ENCODE measurements around the gene ZNRF1.
A peak's percentile ranks its signal among the peaks of the same experiment; 100 is the strongest.
"Not testable (repeated sequence)": the region's sequence is repeated elsewhere in the genome, so short reads cannot be mapped to it uniquely, and the experiment has no call there.

Gene ZNRF1

DNA sequence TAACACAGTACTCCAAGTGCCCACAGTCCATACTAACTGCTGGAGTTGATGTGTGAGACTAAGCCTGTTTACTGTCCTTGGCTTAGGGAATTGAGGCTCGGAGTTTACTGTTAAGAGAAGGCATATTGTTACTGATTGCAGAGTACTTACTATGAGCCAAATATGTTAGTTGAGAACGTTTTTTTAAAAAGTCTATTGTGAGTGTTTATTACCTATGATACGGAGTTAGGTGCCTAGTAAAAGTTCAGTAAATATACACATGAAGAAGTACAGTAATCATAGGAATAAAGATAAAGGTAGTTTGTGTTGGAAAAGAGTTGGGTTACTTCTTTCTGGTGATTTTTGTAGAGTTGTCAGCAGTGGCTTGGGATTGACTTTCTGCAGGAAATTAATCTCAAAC is 25.4 kb downstream of the ZNRF1 start:
- TF ChIP-seq, protein P1, sequence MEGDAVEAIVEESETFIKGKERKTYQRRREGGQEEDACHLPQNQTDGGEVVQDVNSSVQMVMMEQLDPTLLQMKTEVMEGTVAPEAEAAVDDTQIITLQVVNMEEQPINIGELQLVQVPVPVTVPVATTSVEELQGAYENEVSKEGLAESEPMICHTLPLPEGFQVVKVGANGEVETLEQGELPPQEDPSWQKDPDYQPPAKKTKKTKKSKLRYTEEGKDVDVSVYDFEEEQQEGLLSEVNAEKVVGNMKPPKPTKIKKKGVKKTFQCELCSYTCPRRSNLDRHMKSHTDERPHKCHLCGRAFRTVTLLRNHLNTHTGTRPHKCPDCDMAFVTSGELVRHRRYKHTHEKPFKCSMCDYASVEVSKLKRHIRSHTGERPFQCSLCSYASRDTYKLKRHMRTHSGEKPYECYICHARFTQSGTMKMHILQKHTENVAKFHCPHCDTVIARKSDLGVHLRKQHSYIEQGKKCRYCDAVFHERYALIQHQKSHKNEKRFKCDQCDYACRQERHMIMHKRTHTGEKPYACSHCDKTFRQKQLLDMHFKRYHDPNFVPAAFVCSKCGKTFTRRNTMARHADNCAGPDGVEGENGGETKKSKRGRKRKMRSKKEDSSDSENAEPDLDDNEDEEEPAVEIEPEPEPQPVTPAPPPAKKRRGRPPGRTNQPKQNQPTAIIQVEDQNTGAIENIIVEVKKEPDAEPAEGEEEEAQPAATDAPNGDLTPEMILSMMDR (IDR thresholded peaks at IDR 0.05; ENCODE audit: control insufficient read depth, insufficient read depth, low read depth, low read length, missing control alignments) = no peak
- no peak for DNase-seq (ENCODE audit: low read depth)
- H3K4me3 ChIP-seq (ENCODE audit: control insufficient read depth, low read depth, low read length) = no peak overlapping the region

DNA sequence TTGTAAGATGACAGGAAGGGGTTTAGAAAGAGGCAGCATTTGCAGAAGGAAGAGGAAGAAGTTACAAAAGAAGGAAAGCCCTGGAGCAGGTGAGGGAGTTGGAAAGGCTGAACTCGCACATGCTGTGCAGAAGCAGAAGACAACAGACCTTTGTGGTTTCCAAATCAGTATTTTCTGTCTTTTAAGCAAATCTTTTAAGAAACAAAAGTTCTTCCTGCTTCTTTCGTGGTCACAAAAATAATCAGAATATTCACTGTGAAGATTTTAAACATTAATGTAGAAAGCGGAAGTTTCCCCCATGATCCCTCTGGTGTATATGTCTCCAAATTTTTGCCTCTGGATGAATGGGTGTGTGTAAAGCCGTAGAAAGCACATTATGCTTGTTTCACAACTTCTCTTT is 25.8 kb downstream of the ZNRF1 start:
- no peak overlapping the region for H3K4me3 ChIP-seq (ENCODE audit: control insufficient read depth, low read depth, low read length)
- TF ChIP-seq, protein P1 (IDR thresholded peaks at IDR 0.05; ENCODE audit: control insufficient read depth, insufficient read depth, low read depth, low read length, missing control alignments) = no peak
- DNase-seq (ENCODE audit: low read depth) = no peak

DNA sequence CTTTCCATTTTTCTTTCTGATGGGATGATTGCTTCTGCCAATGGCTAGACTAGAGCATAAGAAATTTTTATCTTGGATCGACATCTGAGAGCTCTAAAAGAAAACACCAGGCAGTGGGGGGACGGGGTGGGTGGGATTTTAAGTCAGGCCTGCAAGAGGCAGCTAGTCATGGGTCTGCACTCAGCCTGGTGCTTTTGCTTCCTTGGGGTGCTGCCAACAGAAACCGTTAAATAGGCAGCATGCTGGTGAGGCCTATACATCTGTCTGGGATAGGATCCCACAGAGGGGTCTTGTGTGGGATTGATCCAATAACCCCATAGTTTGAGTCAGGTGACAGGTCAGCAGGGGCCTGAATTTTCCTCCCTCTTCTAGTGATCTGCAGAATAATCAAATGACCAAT is 26.9 kb downstream of the ZNRF1 start:
- TF ChIP-seq, protein P1 (IDR thresholded peaks at IDR 0.05; ENCODE audit: control insufficient read depth, insufficient read depth, low read depth, low read length, missing control alignments) = no peak
- no peak overlapping the region for H3K4me3 ChIP-seq (ENCODE audit: control insufficient read depth, low read depth, low read length)
- no peak for DNase-seq (ENCODE audit: low read depth)

GRCh38 chr16:75026239-75026891 is 27.5 kb downstream of the ZNRF1 start:
- DNase-seq (ENCODE audit: low read depth) = peak; percentile 88

DNA sequence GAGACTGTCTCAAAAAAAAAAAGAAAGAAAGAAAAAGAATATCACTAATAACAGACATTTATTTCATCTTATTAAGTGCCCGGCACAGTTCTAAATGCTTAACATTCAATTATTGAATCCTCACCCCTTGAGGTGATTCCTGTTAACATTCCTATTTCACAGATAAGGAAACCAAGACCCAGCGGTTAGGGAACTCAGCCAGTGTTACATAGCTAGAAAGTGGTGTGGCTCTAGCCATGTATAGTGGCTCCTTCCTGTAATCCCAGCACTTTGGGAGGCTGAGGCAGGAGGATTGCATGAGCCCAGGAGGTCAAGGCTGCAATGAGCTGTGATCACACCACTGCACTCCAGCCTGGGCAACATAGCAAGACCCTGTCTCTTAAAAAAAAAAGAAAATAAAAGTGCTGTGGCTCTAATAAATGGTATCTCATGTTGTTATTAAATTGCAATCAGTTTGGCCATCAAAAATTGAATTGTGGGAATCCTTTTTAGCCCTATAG is 28.1 kb downstream of the ZNRF1 start:
- DNase-seq (ENCODE audit: low read depth) = no peak
- no peak overlapping the region for H3K4me3 ChIP-seq (ENCODE audit: control insufficient read depth, low read depth, low read length)
- TF ChIP-seq, protein P1 (IDR thresholded peaks at IDR 0.05; ENCODE audit: control insufficient read depth, insufficient read depth, low read depth, low read length, missing control alignments) = no peak

More at GRCh38 chr16:75026239-75026891, 27.5 kb downstream of the ZNRF1 start:
- H3K4me3 ChIP-seq (ENCODE audit: control insufficient read depth, low read depth, low read length) = not testable (repeated sequence)

- TF ChIP-seq, protein P1 (IDR thresholded peaks at IDR 0.05; ENCODE audit: control insufficient read depth, insufficient read depth, low read depth, low read length, missing control alignments) = no peak
- no peak overlapping the region for H3K4me3 ChIP-seq (ENCODE audit: control insufficient read depth, low read depth, low read length)
- no peak for DNase-seq (ENCODE audit: low read depth)
Measured at GRCh38 chr16:75027520-75028300, 28.9 kb downstream of the ZNRF1 start.

DNA sequence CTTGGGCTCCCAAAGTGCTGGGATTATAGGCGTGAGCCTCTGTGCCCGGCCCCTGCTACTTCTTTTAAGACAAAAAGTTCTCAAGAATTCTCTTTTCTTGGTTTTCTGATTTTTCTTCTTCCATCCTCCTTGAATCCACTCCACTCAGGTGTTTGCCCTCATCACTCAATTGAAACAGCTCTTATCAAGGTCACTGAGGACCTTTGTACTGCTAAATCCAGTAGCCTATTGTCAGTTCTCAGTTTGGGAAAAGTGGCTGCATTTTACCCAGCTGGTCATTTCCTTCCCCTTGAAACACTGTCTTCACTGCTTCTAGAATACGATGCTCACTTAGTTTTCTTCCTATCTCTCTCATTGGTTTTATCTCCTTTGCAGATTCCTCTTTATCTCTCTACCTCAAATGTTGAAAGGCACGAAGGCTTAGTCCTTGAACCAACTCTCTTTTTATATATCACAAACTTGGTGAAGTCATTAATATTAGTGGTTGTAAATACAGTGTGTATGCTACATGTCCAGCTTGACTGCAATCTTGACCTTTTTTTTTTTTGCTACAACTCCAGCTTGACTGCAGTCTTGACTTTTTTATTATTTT is 29.8 kb downstream of the ZNRF1 start:
- TF ChIP-seq, protein P1 (IDR thresholded peaks at IDR 0.05; ENCODE audit: control insufficient read depth, insufficient read depth, low read depth, low read length, missing control alignments) = no peak
- H3K4me3 ChIP-seq (ENCODE audit: control insufficient read depth, low read depth, low read length) = no peak overlapping the region
- no peak for DNase-seq (ENCODE audit: low read depth)

Data from AG09309 (cell line).